GM12872 (cell line): Measurements from ENCODE around the gene TCF3.

ENCODE experiments used
- TF ChIP-seq, protein P1 (sequence below): IDR thresholded peaks from 3 replicates; pipeline ENCODE4 v1.5.1; 2011; ENCODE audit warnings: low read depth, mild to moderate bottlenecking, low read length, moderate library complexity; ENCODE audit not compliant: insufficient read depth

Gene TCF3

DNA sequence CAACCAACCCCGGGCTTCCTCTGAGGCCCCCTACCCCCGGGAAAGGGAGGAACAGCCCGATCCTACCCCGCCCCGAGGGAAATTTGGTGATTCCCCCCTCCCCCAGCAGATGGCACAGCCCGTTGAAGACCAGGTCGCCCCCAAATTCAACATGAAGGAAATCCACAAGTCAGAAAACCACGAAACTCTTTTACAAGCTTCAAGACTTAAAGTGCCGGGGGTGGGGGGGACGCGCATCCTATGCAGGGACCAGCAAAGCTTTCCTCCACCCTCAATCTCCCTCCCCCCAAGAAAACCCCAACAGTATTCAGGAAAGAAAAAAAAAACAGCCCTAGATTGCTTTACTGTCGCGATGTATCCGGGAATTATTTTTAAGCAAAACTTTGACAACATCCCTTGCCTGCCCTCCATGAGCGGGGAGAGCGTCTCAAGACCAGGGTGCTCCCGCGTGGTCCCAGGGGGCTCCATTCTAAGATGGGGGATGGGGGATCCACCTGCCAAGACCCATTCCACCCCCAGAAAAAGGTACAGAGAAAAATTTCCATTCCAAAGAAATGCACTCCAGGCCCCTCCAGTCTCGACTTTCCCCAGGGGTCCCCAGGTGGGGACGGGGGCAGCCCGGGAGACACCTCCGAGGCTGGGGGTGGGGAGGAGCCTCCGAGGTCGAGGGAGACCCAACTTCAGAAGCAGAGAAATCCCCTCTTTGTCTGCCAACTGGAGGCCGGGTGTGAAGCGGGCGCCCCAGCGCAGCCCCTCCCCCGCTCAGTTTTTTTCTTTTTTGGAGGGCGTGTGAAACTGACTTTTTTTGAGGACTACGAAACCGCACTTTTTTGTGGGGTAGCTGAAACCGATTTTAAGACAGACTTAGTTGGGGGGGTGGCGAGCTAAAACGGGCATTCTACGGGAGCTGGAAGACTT, 1.5 kb downstream of the TCF3 start:
- TF ChIP-seq, protein P1, sequence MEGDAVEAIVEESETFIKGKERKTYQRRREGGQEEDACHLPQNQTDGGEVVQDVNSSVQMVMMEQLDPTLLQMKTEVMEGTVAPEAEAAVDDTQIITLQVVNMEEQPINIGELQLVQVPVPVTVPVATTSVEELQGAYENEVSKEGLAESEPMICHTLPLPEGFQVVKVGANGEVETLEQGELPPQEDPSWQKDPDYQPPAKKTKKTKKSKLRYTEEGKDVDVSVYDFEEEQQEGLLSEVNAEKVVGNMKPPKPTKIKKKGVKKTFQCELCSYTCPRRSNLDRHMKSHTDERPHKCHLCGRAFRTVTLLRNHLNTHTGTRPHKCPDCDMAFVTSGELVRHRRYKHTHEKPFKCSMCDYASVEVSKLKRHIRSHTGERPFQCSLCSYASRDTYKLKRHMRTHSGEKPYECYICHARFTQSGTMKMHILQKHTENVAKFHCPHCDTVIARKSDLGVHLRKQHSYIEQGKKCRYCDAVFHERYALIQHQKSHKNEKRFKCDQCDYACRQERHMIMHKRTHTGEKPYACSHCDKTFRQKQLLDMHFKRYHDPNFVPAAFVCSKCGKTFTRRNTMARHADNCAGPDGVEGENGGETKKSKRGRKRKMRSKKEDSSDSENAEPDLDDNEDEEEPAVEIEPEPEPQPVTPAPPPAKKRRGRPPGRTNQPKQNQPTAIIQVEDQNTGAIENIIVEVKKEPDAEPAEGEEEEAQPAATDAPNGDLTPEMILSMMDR: no peak

DNA sequence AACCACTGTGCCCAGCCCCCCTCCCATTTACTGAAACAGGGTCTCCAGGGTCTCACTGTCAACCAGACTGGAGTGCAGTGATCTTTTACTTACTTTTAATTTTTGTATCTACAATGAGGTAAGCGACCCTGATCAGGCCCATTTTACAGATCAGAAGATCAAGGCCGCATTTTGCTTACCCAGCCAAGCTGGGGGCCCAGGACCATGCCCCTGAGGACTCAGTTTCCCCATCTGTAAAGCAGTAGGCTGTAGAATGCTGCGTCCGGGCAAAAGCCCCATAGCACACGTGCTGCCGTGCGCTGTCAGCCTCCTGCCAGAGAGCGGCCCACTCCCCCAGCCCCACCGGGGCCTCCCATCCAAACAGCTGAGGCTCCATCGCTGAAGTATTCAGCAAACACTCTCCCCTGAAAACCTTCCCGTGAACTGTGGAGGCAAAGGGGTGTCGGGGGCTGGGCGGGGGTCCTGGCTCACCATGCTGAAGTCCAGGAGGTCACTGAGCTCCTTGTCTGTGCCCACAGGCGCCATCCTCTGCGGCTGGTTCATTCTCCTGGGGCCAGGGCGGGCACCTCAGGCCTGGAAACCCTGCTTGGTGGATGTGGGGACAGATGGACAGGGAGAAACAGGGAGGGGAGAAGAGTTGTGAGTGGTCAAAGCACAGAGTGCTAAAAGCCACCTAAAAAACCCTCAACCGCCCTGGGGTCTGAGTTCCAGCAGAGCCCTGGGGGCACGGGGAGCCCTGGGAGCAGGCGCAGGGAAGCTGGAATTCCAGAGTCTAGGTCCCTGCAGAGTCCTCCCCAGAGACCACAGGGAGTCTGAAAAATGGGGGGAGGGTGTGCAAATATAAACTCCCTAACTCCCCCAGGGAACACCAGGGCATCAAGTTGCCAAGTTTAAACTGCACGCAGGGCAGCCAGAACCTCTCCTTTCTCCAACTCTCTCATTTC, 2.4 kb downstream of the TCF3 start:
- TF ChIP-seq, protein P1: no peak

DNA sequence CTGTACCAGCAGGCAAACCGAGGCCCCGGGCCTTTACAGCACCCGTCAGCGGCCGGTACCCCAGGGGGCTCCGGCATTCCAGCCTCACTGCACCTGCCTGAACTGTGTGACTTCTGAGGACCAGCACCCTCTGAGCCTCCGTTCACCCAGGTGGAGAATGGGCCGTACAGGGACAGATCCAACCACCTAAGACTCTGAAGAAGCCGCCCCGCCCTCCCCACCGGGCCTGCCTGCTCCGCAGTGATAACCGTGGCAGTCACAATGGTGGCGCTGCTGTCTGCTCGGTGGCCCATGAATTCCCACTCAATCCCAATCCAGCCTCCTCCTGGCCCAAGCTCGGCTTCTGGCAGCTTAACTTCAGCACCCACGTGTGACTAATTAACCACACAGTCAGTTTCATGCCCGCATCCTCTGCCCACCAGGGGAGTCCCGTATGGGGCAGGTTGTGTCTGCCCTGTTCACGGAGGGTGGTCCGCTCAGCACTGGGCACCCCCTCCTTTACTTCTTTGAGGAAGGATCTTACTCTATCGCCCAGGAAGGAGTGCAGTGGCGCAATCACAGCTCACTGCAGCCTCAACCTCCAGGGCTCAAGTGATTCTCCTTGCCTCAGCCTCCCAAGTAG, 3.4 kb downstream of the TCF3 start:
- TF ChIP-seq, protein P1: no peak

DNA sequence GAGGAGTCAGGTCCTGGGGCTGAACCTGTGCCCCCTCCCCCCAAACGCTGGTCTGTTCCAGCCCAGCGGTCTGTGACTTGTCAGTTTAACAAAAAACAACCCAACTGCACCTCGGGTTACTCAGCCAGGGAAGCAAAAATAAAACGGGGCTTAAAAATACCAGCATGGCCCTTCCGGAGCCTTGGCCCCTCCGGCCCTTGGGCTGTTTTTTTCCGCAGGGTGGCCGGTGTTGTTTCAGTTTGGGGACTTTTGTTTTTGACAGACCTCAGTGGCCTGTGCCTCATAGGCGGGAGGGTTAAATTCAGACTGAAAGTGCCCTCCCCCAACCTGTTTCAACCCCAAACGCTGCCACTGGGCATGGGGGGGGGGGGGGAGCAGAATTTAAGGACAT, 4.0 kb downstream of the TCF3 start:
- TF ChIP-seq, protein P1: no peak

DNA sequence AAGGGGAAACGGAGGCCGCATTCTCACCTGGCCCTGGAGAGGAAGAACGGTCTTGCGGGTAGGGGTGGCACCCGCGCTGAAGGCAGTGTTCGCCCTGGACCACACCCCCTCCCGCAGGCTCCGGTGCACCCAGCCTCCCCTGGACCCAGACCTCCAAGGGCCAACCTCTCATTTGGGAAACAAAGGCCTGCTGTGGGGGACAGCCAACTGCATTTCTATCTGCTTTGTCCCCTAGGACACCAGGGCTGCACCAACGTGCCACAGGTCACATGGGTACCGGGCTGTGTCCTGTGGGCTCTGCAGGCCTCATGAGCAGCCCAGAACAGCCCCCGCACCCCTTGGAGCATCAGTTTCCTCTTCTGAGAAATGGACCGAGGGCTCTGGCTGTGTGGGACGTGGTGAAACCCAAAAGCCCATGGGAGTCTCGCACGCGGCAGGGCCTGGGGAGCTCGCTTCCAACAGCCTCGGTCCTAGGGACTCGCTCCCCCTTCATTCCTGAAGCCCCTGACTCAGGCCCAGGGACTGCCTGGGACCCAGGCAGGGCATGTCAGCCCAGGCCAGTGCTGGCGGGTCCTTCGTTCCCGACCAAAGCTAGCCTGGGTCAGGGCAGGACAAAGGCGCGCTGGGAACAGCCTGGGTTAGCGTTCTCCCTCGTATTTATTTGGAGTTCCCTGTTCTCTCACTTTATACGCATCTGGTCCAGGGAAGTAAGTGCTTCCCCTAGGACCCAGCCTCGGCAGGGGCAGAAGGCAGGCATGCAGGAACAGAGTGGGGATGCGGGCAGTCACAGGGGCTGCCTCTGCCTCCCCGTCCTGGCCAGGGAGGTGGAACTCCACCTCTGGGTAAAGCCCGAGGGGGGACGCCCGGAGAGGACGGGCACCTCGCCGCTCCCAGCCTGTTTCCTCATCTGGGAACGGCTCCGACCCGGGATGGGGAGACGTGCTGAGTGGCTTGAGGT, 4.6 kb downstream of the TCF3 start:
- TF ChIP-seq, protein P1: no peak

DNA sequence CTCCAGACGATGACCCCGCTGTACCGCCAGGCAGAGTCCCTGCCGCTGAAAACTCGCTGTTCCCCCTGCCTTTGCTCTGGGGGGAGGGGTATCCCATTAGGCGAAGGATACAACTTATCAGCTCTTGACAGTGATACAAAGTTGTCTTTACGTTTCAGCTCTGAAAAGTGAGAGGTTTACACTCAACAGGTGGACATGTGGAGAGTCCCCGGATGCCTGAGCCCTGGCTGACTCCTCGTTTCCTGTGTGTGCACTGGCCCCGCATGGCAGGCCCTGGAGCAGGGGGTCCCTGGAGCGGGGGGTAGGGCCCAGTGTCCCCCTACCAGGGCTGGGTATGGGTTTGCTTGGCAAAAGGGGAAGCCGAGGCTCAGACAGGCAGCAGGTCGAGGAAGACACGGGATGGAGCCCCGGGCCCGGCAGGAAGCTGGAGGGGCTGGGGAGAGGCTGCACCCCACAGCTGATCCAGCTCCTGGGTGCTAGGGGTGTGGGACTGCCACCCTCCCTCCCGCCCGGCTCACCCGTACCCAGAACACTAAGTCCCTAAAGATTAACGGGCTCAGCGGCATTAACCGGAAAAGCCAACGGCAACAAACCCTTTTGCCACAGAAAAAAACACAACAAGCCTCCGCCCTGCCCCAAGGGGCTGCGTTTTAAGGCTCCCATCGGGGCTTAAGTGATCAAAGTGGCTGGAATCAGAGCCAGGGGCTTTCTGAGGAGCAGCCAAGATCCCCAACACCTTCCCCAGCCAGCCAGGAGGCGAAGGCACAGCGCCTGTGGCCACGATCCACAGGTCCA, 5.6 kb downstream of the TCF3 start:
- TF ChIP-seq, protein P1: no peak
